HUDEP-2 (cell line): ENCODE data around the gene ACP3.

Source experiments
- DNase-seq, 76 experiments: peaks; one replicate each; lab custom pipeline; 2025; ENCODE audit not compliant: unreplicated experiment in 76 of 76; lab: John Stamatoyannopoulos, UW

ACP3 gene

GRCh38 chr3:132311316-132311715, 5.9 kb upstream of the ACP3 start:
- DNase-seq = no peak

- DNase-seq = no peak
Observed at GRCh38 chr3:132311841-132312240, 5.4 kb upstream of the ACP3 start.

DNA sequence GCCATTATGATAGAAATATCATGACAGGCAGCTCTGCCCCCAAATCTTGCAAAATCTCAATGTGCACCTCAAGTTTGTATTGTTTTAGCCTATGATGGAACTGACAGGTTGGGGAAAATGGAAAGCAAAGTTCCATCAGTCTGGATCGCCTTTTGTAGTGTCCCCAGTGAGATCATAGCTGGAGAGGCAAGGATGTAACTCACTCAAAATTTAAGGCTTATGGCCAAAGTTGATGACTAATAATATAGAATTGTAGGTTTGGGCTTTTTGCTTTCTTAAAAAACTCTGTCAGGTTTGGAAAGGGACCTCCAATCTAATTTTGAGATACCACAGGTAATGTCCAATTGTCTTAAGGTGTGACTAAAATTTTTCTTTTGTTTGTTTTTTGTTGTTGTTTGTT, 1.4 kb upstream of the ACP3 start:
- no peak for DNase-seq

DNA sequence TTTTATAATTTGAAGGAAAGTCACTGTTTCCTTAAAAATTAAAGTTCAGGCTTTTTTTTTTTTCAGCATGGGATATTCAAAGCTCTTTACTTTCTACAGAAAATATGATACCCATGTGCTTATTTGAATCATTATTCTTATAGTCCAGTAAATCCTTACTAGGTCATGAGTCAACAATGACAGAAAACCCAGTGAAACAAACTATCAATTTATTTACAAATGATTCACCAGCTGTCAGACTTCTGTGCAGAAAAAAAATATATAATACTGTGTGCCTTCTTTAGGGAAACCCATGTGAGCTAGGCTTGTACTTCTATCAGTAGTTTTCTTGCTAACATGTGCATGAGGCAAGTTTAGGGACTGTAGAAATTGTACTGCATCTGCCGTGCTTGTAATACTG, 1.2 kb downstream of the ACP3 start:
- DNase-seq = peak in 1 of 76 experiments; percentile 7

DNA sequence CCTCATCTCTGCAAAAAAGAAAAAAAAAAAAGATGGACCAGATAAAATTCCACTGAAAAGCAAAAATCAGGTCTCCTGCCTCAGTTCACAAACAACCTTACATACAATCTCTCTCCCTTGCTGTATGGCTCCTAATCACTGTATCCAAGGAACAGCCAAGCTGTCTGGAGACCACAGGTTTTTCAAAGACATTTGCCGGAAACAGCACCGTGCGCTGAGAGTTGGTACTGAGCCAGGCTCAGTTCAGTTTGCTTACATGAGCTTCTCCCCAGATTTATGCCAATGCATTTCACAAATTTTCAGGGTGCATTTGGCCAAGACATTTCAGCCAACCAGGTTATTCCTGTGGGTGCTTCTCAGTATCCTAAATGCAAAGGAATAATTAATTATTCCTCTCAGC, 4.1 kb downstream of the ACP3 start:
- no peak for DNase-seq

DNA sequence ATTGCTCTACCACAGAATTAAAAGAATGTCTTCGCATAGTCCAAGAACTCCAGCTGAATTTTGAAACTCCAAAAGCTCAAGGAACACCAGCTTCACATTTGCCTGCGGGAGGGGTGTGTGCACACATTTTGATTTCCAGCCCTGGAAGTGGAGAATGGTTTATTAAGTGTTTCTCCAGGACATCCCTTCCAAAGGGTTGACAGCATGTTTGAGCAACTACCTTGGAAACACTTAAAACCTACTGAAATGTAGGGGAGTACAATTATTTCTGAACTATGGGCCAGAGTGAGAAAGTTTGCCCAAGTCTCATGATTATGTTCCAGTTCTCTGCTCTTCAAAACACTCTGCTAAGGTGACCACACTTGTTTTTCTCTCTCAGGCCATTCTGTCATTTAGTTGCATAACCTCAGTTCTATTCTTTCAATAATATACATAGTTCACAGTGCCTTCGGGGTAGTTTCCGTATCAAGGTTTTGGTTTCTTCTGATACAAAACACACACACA, 7.9 kb downstream of the ACP3 start:
- DNase-seq = no peak

GRCh38 chr3:132325634-132326033, 8.4 kb downstream of the ACP3 start:
- no peak for DNase-seq

- no peak for DNase-seq
Observed at GRCh38 chr3:132326251-132326650, 9.0 kb downstream of the ACP3 start.

GRCh38 chr3:132332082-132332481, 14.9 kb downstream of the ACP3 start:
- DNase-seq = no peak

- no peak for DNase-seq
Observed at GRCh38 chr3:132332508-132332907, 15.3 kb downstream of the ACP3 start.

DNA sequence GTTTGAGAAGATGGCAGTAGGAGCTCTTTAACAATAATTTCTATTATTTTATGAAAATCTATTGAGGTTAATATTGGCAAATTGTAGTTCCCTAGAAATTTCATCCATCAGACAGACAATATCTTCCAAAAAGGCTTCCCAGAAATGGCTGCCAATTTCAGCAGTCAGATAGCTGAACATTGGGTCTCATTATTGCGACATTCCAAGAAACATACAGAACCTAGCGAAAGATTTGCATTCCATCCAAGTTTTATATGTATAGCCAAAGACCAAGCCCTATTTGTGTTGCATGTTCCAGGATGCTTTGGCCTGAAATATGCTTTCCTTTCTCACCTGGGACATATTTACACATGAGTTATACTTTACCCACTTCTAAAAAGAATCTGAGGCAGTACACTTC, 24.5 kb downstream of the ACP3 start:
- no peak for DNase-seq

- DNase-seq = peak in 3 of 76 experiments; percentile 6 to 12 (median 11)
Observed at GRCh38 chr3:132342183-132342582, 25.0 kb downstream of the ACP3 start.

DNA sequence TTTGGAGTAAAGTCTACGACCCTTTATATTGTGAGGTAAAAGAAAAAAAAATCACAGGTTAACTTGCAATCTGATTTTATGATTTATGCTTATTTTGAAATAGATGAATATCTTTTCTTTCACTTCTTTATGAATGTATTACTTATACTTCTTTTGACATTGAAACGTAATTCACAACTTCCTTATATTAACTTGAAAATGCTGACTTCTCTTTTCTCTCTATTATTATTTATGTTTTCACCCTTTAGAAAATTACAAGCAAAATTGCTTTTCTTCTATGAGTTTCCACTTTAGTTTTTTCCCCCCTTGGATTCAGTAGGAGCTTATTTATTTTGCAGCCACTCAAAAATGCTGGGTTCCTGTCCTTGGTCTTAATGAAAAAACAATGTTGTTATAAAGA, 25.4 kb downstream of the ACP3 start:
- no peak for DNase-seq

DNA sequence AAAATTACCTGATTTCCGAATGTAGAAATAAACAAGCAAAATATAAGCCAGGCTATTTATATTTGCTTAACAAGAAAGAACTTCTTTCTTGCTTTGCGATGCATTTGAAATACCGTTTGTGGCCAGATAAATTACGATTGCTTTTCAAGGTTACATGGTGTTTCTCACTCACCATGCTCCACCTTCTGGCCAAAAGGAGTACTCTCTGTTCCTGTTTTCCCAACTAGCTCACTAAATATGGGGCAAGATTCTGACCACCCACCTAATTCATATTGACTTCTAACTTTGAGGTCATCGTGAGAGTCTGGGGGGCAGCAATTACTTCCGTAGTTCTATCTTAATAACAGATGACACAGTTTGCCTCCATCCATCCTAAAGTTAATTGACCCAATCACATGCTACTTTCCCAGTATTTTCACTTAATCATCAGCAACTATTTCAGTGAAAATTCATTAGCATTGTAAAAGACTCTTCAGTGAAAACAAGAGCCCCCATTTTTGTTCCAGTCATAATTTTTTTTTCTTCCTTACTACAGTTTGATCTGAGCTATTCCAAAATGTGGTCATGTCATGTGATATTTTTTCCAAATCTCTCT, 25.9 kb downstream of the ACP3 start:
- peak in 48 of 76 experiments; percentile 3 to 73 (median 35) for DNase-seq

- DNase-seq = peak in 1 of 76 experiments; percentile 9
Observed at GRCh38 chr3:132344666-132345280, 27.6 kb downstream of the ACP3 start.

- no peak for DNase-seq
Observed at GRCh38 chr3:132346841-132347736, 29.9 kb downstream of the ACP3 start.

DNA sequence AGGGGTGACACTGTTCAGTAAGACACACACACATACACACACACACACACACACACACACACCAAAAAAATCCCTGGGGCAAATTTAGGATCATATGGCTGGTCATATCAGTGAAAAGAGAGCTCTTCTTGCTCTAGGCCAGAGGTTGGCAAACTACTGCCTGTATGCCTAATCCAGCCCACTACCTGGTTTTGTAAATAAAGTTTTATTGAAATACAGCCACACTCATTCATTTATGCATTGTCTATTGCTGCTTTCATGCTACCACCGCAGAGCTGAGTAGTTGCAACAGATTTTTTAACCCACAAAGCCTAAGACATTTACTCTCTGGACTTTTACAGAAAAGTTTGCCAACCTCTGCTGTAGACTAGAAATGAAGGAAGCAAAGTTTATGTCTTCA, 30.6 kb downstream of the ACP3 start:
- no peak for DNase-seq

DNA sequence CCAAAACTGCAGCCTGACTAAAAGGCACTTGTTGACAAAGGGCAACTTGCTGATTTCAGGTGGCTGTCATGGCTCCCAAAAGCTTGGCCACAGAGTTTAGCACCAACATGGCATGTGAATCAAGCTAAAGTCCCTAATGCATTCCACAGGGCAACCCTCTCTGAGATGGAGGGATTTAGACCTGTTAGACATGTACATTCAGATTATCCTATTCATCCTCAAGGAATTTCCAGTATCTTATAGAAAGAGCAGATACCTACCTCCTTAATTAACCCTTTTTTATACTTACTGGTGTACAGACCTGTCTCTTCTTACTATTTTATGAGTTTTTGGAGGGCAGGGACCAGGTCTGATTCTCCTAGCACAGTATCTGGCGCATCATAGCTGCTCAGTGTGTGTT, 31.3 kb downstream of the ACP3 start:
- no peak for DNase-seq

DNA sequence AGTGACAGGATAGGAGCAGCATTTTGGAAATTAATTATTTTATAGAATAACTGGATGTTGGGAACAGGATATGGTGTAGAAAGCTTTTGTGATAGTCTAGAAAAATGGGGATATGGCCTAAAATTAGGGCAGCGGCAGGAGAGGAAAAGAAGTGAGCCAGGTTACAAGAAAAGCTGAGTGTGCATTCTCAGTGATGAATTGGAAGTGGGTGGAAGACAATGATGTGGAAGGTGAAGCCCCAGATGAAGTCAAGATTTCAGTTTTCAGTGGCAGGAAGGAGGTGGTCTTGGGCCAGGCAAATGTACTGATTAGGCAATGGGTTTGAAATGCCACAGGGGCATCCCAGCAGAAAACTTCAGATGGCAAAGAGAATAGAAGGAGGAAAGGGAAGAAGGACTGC, 33.6 kb downstream of the ACP3 start:
- DNase-seq = no peak

GRCh38 chr3:132351222-132351806, 34.1 kb downstream of the ACP3 start:
- DNase-seq = peak in 26 of 76 experiments; percentile 5 to 79 (median 36)

DNA sequence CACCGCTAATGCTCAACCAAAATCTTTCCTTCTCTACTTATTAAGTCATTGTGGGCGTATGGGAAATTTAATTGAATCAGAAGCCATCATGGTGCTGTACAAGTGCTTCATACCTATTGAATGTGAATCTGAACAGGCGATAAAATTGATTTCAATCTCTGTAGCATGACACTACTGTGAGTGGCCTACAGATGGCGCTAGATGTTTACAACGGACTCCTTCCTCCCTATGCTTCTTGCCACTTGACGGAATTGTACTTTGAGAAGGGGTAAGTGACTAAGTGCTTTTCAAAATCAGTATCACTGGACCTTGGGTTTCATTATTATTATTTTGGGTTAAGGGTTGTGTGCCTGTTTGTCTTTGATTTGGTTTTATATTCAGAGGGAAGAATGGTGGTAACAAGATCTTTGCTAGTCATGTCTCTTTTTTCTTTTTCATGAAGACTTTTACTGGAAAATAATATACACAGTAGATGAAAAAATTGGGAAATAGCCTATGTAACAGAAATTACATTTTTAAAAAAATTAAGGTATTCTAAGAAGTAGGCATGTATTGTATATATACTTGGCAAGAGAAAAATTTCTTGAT, 35.4 kb downstream of the ACP3 start:
- peak in 65 of 76 experiments; percentile 1 to 79 (median 41) for DNase-seq
